DND-41 (cell line): ENCODE measurements around the gene PDE1C.

Source experiments
- CTCF ChIP-seq: IDR thresholded peaks from 2 replicates; pipeline ENCODE4 v1.5.1; 2012; ENCODE audit warnings: borderline replicate concordance, low read length, moderate library complexity, mild to moderate bottlenecking; ENCODE audit not compliant: poor library complexity, severe bottlenecking; ENCODE audit errors: extremely low read depth
- EZH2 ChIP-seq: IDR thresholded peaks from 3 replicates; pipeline ENCODE4 v1.6.1; 2012; ENCODE audit warnings: borderline replicate concordance, low read depth, mild to moderate bottlenecking, moderate library complexity, low read length, inconsistent platforms; ENCODE audit not compliant: severe bottlenecking

GRCh38 chr7:31878875-31879274 is 191.3 kb downstream of the PDE1C start:
- no peak for TF ChIP-seq CTCF
- no peak for TF ChIP-seq EZH2
